GM12874 (cell line): ENCODE data around the gene ELP4.

Source experiments
- CTCF ChIP-seq: IDR thresholded peaks from 2 replicates; pipeline ENCODE4 v1.5.1; 2011; ENCODE audit warnings: low read depth, mild to moderate bottlenecking, control low read depth, low read length, moderate library complexity; ENCODE audit not compliant: insufficient read depth

The ELP4 gene

DNA sequence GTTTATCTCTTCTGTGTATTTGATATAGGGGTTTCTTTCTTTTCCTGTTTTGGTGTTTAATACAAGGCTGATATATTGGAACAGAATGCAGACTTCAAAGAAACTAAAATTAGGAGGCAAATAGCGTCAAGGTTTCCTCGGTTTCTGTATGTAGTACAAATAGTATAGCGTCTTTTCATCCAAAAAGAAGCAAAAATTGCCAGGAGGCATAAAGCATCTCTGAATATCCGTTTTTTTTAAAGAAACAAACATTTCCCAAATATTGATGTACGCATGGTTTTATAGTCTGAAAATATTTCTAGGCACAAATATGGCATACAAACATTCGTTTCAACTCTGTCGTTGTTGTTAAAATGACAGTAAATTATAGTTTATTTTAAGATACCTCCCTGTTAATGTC is 318.6 kb downstream of the ELP4 start:
- TF ChIP-seq CTCF = no peak

- TF ChIP-seq CTCF = no peak
Measured at GRCh38 chr11:31830406-31830805, 320.8 kb downstream of the ELP4 start.

DNA sequence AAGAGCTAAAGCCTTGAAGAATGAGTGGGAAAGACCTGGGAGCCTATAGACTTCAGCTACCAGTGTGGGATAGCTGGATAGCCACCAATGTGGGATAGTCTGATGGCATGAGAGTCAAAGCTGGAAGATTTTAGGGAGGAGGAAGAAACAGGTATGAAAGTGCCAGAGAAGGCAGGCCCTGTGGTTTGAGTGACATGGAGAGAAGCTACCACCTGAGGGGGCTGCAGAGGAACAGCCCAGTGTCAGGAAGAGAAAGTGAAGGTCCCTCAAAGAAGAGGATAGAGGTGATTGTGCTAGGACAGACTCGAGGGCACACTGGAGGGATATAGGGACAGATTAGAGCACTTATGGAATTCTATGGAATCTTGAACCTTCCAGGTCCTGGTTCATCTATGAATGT is 324.7 kb downstream of the ELP4 start:
- no peak for TF ChIP-seq CTCF
